ENCODE measurements around the gene PHF20.
"Not testable (repeated sequence)": the region's sequence is repeated elsewhere in the genome, so short reads cannot be mapped to it uniquely, and the experiment has no call there.

PHF20 gene

DNA sequence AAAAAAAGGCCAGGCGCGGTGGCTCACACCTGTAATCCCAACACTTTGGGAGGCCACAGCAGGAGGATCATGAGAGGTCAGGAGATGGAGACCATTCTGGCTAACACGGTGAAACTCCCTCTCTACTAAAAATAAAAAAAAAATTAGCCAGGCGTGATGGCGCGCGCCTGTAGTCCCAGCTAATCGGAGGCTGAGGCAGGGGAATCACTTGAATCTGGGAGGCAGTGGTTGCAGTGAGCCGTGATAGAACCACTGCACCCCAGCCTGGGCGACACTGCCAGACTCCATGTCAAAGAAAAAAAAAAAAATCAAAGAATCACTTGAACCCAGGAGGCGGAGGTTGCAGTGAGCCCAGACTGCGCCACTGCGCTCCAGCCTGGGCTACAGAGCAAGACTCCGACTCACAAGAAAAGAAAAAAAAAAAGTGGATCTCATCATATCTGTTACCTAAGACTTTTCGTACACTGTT is 33.9 kb upstream of the PHF20 start:
- intact Hi-C loops (cut with DNase I): loop anchor here (5.0 to 10.0 kb wide), 2 partner anchors 34 to 147 kb away; partner anchors contain the start of gene PHF20
- no peak for DNase-seq

- intact Hi-C loops (cut with DNase I): loop anchor here (5.0 to 10.0 kb wide), 2 partner anchors 34 to 146 kb away; partner anchors contain the start of gene PHF20
- no peak for DNase-seq
Observed at GRCh38 chr20:35738410-35739179, 33.2 kb upstream of the PHF20 start.

DNA sequence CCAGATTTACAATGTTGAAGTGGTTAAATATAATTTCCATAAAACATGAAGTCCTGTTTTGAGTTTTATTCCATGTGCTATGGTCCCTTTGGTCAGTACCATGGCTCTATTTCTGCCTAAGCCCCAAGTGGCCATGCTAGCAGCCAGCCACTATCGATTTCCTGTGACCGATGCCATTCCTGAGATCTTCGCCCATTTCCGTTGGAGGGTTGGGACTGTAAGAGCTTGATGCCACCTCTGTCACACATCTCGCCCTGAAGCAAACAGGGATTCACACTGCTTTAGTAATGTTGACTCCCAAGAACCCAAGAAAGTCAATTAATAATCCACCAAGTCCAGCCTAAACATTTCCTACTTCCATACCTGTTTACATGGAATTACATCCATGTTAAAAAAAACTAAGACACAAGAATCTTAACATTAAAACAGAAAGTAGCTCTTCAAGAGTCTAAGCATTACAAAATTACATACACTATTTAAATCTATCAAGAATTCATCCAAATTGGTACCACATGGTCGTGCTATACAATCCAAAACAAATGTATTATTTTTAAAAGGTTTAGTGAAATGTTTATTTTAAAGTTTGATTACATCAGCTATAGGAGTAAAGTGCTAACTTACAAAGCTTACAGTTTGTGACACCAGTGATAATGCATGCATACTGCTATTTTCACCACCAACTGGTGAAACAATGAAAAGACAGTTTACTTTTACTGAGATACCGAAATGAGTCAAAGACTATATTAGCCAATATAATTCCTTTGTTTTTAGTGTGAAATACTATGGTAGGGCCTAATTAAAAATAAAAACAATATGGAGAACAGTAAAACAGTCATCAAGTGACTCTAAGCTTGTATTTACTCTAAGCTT is 32.3 kb upstream of the PHF20 start:
- intact Hi-C loops (cut with DNase I): loop anchor here (5.0 to 10.0 kb wide), 4 partner anchors 33 to 205 kb away; partner anchors contain the start of genes CPNE1, PHF20 and RBM12
- no peak for DNase-seq

DNA sequence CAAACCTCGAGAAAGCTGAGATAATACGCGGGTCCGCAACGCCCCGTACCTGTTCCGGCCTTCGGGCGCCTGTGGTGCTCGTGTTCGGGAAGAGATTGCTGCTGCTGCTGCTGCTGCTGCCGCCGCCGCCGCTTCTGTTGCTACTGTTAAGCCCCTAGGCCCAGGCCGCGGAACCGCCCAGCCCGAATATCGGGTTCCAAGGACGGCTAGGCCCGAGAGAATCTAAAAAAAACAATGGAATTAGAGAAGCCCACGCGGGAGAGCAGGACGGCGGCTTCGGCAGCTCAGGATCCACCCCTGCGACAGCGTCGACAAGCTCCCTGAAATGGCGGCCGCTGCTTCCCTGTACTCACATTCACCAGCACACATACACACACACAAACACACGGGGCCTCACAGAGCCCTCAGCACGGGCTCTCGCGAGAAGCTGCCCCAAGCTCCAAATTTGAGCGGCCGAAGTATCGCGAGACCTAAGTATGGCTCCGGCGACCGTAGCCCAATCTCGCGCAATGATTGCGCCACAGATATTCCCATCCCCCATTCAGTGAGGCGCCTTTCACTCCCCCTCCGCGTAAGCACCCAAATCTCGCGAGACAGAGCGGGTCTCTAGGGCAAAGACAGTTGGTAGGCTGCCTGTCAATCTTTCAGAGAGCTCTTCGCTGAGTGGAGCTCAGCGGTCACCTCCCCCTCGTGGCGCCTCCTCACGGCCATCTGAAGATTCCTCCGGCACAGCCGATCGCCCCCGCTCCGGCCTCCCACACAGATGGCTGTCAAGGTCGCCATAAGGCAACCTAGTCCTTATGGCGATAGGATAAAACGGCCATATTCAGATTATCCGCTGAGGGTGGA is 29.7 kb upstream of the PHF20 start, which contains the start of gene RBM39:
Gene RBM39, minus strand, starts transcription at position 369 of the 849 bp plus-strand sequence. CDS start 1,386 bp downstream, outside the sequence.
- intact Hi-C loops (cut with DNase I): loop anchor here (5.0 to 10.0 kb wide), 2 partner anchors 80 to 203 kb away; partner anchors contain the start of genes CPNE1 and RBM12
- DNase-seq: peak; percentile 96 to 100 (median 99)

DNA sequence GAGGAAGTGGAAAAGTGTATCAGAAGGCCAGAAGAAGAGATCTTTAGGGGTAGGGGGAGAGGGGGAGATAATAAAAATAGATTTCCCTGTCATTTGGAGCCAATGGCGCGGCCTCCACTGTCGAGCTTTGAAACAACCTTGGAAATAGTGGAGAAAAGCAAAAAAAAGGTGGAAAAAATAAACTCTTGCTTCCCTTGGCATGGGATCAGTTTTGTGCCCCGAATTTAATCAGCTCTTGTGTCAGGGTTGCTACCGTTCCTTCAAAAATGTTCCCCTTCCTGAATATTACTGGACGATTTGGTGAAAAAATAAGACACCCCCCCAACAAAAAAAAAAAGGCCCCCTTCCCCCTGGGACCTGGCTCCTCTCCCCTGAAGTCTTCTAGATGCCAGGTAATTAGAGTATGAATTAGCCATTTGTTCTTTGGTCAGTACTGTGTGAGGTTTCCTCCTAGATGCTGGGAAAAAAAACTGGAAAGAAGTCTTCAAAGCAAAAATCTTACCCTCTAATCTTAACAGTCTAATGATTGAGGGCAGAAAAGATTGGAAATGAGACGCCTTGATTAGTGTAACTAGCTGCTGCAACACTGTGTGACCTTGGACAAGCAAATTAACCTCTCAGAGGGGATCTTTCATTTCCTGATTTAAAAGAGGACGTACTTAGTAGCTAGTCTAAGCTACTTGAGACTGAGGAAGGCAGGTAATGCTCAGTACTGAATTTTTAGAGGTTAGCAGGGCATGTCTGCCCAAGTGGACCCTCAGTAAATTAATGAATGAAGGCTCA is 28.9 kb upstream of the PHF20 start:
- intact Hi-C loops (cut with DNase I): loop anchor here (5.0 to 10.0 kb wide), 2 partner anchors 81 to 202 kb away; partner anchors contain the start of genes CPNE1 and RBM12
- DNase-seq: peak in 3 of 42 donors; percentile 10 to 28 (median 12)

GRCh38 chr20:35743693-35744491 is 27.9 kb upstream of the PHF20 start:
- peak in 1 of 42 donors; percentile 43 for DNase-seq
- intact Hi-C loops (cut with DNase I): loop anchor here (5.0 to 10.0 kb wide), 2 partner anchors 82 to 201 kb away; partner anchors contain the start of genes CPNE1 and RBM12

GRCh38 chr20:35744492-35744841 is 27.3 kb upstream of the PHF20 start:
- intact Hi-C loops (cut with DNase I): loop anchor here (5.0 to 10.0 kb wide), 2 partner anchors 82 to 200 kb away; partner anchors contain the start of genes CPNE1 and RBM12
- peak in 1 of 42 donors; percentile 34 for DNase-seq

- intact Hi-C loops (cut with DNase I): no loop called here
Observed at GRCh38 chr20:35750611-35751010, 21.2 kb upstream of the PHF20 start.

GRCh38 chr20:35756404-35756803 is 15.4 kb upstream of the PHF20 start:
- intact Hi-C loops (cut with DNase I): no loop called here
- no peak for DNase-seq

More at GRCh38 chr20:35750611-35751010, 21.2 kb upstream of the PHF20 start:
- DNase-seq: no peak

DNA sequence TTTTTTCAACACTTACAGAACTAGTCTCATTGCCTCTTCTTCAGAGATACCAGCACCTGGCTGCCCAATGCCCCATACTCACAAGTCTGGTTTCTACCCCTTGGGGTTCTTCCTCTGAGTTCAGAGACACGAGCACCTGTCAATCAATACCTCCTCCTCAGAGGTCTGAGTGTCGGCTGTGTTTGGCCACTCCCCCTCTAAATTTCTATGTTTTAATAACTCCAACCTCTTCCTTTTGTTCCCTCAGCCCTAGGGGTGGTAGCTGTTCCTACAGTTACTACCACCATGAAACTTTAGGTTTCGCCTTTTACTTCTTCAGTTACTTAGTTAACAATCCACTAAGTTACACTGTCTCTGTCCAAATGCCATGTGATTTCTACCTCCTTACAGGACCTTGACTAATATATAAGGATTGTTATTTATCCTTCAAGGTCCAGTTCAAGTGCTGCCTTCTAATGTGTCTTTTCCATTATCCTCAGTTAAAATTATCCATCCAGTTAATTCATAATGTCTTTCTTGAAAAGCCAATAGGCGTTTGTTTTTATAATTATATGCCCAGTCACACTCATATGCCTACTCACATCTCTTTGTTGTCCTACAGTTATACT is 14.6 kb upstream of the PHF20 start:
- intact Hi-C loops (cut with DNase I): no loop called here
- DNase-seq: no peak

GRCh38 chr20:35761548-35761947 is 10.3 kb upstream of the PHF20 start:
- intact Hi-C loops (cut with DNase I): not testable (repeated sequence)
- peak in 2 of 42 donors; percentile 0 to 15 for DNase-seq

DNA sequence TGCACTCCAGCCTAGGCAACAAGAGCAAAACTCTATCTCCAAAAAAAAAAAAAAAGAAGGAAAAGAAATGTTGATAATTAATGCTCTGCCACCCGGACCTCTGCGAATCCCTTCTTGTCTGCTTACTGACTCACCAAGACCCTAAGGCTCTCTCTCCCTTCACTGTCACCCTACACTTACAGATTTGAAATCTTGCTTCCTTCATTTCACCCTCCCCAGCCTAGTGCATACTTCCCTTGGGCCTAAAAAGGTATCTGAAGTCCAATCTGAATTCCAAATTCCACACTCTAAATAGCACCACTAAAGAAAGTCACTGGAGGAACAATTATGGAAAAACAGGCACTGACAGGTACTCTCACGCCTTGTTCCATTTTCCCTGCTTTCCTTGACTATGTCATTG is 9.4 kb upstream of the PHF20 start:
- peak in 1 of 42 donors; percentile 2 for DNase-seq
- intact Hi-C loops (cut with DNase I): no loop called here

DNA sequence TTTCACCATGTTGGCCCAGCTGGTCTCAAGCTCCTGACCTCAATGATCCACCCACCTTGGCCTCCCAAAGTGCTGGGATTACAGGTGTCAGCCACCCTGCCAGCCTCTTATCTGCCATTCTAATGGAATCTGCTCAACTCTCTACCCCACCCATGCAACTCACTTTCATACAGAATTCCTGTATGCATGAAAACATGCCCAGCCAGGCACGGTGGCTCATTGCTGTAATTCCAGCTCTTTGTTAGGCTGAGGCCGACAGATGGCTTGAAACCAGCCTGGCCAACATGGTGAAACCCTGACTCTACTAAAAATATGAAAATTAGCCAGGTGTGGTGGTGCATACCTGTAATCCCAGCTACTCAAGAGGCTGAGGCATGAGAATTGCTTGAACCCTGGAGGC is 6.9 kb upstream of the PHF20 start:
- intact Hi-C loops (cut with DNase I); DNase-seq: not testable (repeated sequence)

DNA sequence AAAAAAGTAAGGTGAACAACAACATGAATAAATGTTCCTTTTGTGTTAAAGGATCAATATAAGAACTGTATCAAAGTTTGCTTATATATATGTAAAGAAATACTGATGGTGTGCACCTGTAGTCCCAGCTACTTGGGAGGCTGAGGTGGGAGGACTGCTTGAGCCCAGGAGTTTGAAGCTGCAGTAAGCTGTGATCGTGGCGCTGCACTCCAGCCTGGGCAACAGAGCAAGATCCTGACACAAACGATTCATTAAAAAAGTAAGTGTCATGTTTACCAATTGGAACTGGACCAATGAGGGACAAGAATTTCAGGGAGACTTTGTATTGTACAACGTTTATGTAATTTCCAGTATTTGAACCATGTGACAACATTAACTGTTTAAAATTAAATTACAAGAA is 5.0 kb upstream of the PHF20 start:
- intact Hi-C loops (cut with DNase I): no loop called here
- DNase-seq: no peak

GRCh38 chr20:35767683-35768481 is 3.9 kb upstream of the PHF20 start:
- intact Hi-C loops (cut with DNase I): no loop called here
- peak in 39 of 42 donors; percentile 13 to 76 (median 49) for DNase-seq

Measured in head of caudate nucleus (tissue), 42 donors.